IgD-negative memory B cell (primary cell): ENCODE measurements around the gene DNASE1L3. TPM values are rescaled to one million over a fixed set of nuclear protein-coding genes. Genes with fewer than 3 reads are reported as not detected.
"Not testable (repeated sequence)": the region's sequence is repeated elsewhere in the genome, so short reads cannot be mapped to it uniquely, and the experiment has no call there.

ENCODE experiments used
- H3K27ac Mint-ChIP-seq, 3 donors: one replicate each; pipeline ENCODE4 v1.8.0; 2020 to 2022; ENCODE audit warnings: mild to moderate bottlenecking in 3 of 3, mixed read lengths in 3 of 3, moderate library complexity in 1 of 3
- H3K27me3 Mint-ChIP-seq: one replicate; pipeline ENCODE4 v1.8.0; 2021; ENCODE audit warnings: mixed read lengths
- H3K36me3 Mint-ChIP-seq: one replicate; pipeline ENCODE4 v1.8.0; 2020; ENCODE audit warnings: mild to moderate bottlenecking, mixed read lengths
- H3K4me1 Mint-ChIP-seq, 3 donors: one replicate each; pipeline ENCODE4 v1.8.0; 2020 to 2022; ENCODE audit warnings: mixed read lengths in 3 of 3, mild to moderate bottlenecking in 1 of 3
- H3K4me3 Mint-ChIP-seq, 4 donors: one replicate each; pipeline ENCODE4 v1.8.0; 2020 to 2022; ENCODE audit warnings: mild to moderate bottlenecking in 4 of 4, mixed read lengths in 4 of 4, moderate library complexity in 3 of 4
- H3K9me3 Mint-ChIP-seq, 3 donors: one replicate each; pipeline ENCODE4 v1.8.0; 2020 to 2021; ENCODE audit warnings: mixed read lengths in 3 of 3, mild to moderate bottlenecking in 1 of 3
- polyA plus RNA-seq: library from polyadenylated mRNA; unstranded; fragments of 300-500 nt; fragmentation: Illumina TruSeq; gene quantifications from one replicate; pipeline ENCODE4 v1.2.3, GENCODE V29; 2021

The DNASE1L3 gene, protein sequence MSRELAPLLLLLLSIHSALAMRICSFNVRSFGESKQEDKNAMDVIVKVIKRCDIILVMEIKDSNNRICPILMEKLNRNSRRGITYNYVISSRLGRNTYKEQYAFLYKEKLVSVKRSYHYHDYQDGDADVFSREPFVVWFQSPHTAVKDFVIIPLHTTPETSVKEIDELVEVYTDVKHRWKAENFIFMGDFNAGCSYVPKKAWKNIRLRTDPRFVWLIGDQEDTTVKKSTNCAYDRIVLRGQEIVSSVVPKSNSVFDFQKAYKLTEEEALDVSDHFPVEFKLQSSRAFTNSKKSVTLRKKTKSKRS
- 1.7 TPM for polyA plus RNA-seq

DNA sequence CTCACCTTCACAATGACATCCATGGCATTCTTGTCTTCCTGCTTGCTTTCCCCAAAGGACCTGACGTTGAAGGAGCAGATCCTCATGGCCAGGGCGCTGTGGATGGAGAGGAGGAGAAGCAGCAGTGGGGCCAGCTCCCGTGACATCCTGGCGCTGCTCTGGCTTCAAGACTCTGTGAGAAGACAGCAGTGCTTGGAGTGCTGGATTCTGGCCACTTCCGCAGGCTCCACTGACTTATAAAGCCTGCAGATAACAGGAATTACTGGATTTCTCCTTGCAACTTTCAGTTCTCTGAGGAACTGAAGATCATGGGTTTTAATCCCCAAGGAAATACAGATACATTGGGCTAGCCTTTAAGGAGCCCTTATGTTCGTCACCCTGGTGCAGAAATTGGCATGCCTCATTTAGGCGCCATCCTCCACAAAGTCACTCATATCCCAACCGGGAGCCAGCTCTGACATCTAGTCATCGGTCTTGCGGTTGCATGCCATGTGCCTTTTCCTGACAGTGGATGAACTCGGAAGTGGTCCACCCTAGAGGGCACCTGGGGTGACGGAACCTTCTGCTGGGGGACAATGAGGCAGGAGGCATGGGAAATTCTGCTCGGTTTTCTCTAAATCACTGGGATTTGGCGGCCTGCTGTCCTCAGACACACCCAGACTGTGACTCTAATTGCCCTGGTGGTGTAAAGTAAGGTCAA is at the start of gene DNASE1L3:
DNASE1L3 (minus strand) TSS at position 212 of the 700 bp plus-strand sequence; CDS start at position 146, 66 bp downstream.
- Mint-ChIP-seq H3K9me3 (no peaks in the 10 kb centered on the region), H3K4me1 (peaks cover 8 to 29% (median 26%) of the 10 kb centered on the region in 3 donors), H3K27ac (no peak within 1 kb of the TSS), H3K36me3 (no peaks in the 10 kb centered on the region), H3K27me3 (no peaks in the 10 kb centered on the region), H3K4me3 (no peak within 1 kb of the TSS)

DNA sequence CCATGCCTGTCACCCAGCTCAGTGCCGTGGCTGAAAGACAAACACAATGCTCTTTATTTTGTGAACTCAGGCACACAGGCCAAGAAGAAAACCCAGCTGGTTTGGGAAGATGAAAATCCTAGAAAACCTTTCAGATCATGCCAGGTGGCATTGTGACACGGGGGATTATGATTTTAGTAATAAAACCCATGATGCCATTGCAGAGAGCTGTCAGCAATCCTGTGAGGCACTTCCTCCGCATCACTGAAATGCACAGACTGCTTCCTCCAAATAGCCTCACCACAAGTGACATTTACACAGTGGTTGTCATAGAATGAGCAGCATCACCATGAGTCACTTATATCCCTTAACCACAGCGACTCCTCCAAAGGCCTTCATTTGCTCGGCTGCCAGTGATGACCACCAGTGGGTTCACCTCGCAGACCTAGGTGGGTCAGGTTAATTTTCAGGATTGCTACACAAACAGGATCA is 49.5 kb upstream of the DNASE1L3 start:
- Mint-ChIP-seq H3K9me3 (no peaks in the 10 kb centered on the region), H3K4me3 (no peak overlapping the region), H3K36me3 (peaks cover 6% of the 10 kb centered on the region), H3K27me3 (no peaks in the 10 kb centered on the region), H3K27ac (no peak overlapping the region), H3K4me1 (peaks cover 0 to 6% (median 4%) of the 10 kb centered on the region in 3 donors)

DNA sequence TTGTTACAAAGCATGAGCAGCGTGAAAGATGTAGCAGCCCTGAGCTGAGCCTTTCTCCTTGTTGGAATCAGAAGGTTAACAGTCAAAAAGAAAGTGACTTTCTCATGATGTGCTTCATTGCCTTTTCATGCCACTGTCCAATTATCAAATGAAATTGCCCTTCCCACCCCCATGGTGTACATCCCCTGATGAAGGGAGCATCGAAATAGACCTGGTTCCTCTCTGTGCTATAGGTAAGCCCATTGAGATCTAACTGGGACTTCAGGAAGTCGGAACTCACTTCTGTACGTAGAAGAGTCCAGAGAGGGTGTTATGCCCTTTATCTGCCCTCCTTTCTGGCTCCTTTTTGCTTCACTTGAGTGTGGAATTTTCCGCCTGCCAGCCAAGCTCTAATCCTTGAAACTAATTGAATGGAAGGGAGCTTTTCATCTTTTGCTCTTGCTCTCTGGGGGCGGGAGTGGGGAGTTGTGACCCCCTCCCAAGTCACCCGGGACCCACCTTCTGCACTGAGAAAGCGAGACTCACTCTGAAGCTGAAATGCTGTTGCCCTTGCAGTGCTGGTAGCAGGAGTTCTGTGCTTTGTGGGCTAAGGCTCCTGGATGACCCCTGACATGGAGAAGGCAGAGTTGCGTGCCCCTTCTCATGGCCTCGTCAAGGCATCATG is 47.8 kb upstream of the DNASE1L3 start:
- Mint-ChIP-seq H3K27me3 (no peaks in the 10 kb centered on the region), H3K9me3 (no peaks in the 10 kb centered on the region), H3K4me1 (peaks cover 0 to 8% (median 6%) of the 10 kb centered on the region in 3 donors), H3K36me3 (peaks cover 6% of the 10 kb centered on the region), H3K27ac (peak overlapping the region in 1 of 3 donors; percentile 74), H3K4me3 (no peak overlapping the region)

DNA sequence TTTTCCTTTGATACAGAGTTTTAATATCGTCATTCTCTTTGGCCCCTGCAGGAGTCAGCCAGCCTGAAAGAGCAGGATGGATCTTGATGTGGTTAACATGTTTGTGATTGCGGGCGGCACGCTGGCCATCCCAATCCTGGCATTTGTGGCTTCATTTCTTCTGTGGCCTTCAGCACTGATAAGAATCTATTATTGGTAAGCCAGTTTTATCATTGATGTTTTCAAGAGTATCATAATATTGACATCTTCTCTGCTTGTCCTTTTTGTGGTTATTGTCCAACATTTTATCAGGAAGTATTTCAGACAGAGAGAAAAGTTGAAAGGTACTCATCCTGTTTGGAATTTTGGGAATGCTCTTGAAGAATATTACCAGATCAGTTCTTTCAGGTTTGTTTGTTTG is 45.7 kb upstream of the DNASE1L3 start:
- Mint-ChIP-seq H3K36me3 (peaks cover 3% of the 10 kb centered on the region), H3K27ac (no peak overlapping the region), H3K27me3 (no peaks in the 10 kb centered on the region), H3K4me3 (no peak overlapping the region), H3K4me1 (peaks cover 0 to 8% (median 6%) of the 10 kb centered on the region in 3 donors), H3K9me3 (no peaks in the 10 kb centered on the region)

DNA sequence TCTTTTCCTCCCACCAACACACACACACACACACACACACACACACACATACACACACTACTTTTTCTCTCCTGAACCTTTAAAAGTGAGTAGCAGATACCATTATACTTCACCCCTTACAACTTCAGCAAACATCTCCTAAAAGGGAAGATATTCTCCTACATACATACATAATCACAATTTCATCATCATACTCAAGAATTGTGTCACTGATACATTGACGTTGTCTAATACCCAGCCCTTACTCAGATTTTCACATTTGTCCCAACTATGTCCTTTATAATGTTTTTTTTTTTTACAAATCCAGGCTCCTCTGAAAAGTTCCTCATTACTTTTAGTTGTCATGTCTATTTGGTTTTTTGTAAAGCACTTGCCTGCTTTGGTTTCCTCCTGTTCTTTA is 45.3 kb upstream of the DNASE1L3 start:
- no peaks in the 10 kb centered on the region for H3K9me3 Mint-ChIP-seq
- no peak overlapping the region for H3K4me3 Mint-ChIP-seq
- no peak overlapping the region for H3K27ac Mint-ChIP-seq
- H3K4me1 Mint-ChIP-seq = peaks cover 0 to 8% (median 6%) of the 10 kb centered on the region in 3 donors
- no peaks in the 10 kb centered on the region for H3K27me3 Mint-ChIP-seq
- peaks cover 3% of the 10 kb centered on the region for H3K36me3 Mint-ChIP-seq

DNA sequence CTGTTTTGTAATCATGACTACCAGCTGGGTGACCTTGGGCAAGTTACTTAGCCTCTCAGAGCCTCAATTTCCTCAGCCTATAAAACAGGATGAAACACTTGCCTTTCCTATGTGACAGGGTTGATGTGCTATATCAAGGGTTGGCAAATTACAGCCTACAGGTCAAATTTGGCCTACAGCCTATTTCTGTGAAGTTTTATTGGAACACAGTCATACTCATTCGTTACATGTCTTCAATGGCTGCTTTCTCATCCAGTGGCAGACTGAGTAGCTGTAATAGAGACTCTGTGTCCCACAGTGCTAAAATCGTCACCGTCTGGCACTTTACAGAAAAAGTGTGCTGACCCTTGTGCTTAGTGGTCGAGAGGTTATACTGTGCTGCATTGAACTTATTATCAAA is 43.4 kb upstream of the DNASE1L3 start:
- Mint-ChIP-seq H3K9me3 (no peaks in the 10 kb centered on the region), H3K4me3 (no peak overlapping the region), H3K4me1 (peaks cover 6 to 19% (median 10%) of the 10 kb centered on the region in 3 donors), H3K27me3 (no peaks in the 10 kb centered on the region), H3K27ac (peak overlapping the region in 1 of 3 donors; percentile 61), H3K36me3 (peaks cover 3% of the 10 kb centered on the region)

DNA sequence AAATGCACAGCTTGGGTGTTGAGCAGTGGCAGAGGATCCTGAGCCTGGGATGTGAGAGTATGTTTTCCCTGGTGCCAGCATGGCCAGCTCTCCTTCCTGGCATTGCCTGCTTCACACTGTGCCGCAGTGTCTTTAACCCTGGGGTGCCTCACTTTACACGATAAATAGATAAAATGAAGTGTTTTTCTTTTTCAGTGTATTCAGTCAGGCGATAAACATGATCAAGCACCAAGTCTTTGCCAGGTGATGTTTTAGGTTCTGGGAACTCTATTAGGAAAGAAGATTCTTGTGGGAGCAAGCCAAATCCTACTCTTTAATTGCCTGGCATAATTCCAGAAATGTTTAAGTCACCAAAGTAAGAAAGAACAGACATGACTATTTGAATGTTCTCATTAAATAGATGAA is 40.9 kb upstream of the DNASE1L3 start:
- H3K27ac Mint-ChIP-seq = no peak overlapping the region
- H3K9me3 Mint-ChIP-seq = no peaks in the 10 kb centered on the region

DNA sequence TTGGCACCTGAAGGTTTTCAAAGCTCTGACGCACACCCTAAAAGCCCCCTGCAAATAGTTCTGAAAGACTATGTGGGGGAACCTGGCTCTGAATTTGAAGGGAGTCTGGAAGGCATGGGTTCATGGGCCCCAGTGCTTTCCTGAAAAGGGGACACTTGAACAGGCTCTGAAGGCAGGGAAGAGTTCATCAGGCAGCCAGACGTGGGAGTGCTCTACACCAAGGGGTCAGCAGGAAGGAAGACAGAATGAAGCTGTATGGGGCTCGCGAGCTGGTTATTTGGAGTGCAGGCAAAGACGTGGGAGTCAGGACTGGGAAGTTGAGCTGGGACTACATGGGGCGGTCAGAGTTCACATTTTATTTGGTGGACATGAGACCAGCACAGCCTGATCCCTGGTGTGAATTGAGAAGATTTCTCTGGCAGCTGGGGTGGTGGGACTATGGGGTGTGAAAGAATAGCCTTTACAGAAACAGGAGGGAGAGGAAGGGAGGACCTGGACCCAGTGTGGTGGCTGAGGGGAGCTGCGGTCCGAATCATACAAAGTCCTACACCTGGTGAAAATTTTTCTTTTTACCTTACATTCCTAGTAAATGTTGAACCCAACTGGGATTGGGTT is 39.4 kb upstream of the DNASE1L3 start:
- Mint-ChIP-seq H3K27ac (no peak overlapping the region), H3K4me1 (peaks cover 10 to 25% (median 20%) of the 10 kb centered on the region in 3 donors), H3K36me3 (no peaks in the 10 kb centered on the region)

More for the DNA sequence above, 40.9 kb upstream of the DNASE1L3 start:
- peaks cover 3% of the 10 kb centered on the region for H3K36me3 Mint-ChIP-seq
- H3K4me1 Mint-ChIP-seq = peaks cover 9 to 25% (median 12%) of the 10 kb centered on the region in 3 donors
- H3K27me3 Mint-ChIP-seq = no peaks in the 10 kb centered on the region
- peak overlapping the region in 1 of 4 donors; percentile 15 for H3K4me3 Mint-ChIP-seq

DNA sequence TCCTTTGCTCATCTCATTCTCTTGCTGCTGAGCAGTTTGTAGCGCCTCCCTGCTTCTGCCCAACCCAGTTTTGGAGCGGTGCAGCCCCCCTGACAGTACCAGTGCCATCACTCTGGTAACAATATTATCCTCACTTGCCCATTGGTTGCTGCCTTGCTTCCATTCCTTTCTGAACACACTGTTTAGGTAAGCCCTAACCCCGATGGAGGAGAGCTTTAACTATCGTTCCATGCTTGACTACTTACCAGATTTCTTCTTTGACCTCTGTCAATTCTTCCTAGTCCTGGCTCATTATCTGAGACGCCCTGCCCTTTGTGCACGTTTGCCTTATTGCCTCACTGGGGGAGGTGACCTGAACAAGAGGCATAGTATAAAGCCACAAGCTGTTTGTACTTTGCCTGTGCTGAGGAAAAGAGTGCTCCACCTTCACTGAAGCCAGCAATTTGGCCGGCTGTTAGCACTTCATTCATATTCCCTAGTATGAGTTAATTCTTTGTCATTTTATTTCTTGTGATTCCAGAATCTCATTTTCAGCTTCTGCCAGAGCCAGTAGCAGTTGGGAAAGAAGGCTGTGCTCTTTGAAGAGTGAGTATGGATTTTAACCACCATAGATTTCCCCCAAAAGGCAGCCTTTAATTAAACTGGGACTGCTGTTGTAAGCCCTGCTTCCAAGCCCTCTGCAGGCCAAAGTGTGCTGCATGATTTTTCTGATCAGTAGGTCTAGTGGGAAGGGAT is 38.8 kb upstream of the DNASE1L3 start:
- peak overlapping the region in 1 of 3 donors; percentile 53 for H3K27ac Mint-ChIP-seq
- H3K9me3 Mint-ChIP-seq = no peaks in the 10 kb centered on the region
- H3K27me3 Mint-ChIP-seq = no peaks in the 10 kb centered on the region
- no peaks in the 10 kb centered on the region for H3K36me3 Mint-ChIP-seq
- H3K4me1 Mint-ChIP-seq = peaks cover 10 to 25% (median 20%) of the 10 kb centered on the region in 3 donors
- peak overlapping the region in 3 of 4 donors; percentile 64 to 87 (median 77) for H3K4me3 Mint-ChIP-seq

More for the DNA sequence above, 39.4 kb upstream of the DNASE1L3 start:
- Mint-ChIP-seq H3K4me3 (peak overlapping the region in 1 of 4 donors; percentile 61), H3K27me3 (no peaks in the 10 kb centered on the region), H3K9me3 (no peaks in the 10 kb centered on the region)

DNA sequence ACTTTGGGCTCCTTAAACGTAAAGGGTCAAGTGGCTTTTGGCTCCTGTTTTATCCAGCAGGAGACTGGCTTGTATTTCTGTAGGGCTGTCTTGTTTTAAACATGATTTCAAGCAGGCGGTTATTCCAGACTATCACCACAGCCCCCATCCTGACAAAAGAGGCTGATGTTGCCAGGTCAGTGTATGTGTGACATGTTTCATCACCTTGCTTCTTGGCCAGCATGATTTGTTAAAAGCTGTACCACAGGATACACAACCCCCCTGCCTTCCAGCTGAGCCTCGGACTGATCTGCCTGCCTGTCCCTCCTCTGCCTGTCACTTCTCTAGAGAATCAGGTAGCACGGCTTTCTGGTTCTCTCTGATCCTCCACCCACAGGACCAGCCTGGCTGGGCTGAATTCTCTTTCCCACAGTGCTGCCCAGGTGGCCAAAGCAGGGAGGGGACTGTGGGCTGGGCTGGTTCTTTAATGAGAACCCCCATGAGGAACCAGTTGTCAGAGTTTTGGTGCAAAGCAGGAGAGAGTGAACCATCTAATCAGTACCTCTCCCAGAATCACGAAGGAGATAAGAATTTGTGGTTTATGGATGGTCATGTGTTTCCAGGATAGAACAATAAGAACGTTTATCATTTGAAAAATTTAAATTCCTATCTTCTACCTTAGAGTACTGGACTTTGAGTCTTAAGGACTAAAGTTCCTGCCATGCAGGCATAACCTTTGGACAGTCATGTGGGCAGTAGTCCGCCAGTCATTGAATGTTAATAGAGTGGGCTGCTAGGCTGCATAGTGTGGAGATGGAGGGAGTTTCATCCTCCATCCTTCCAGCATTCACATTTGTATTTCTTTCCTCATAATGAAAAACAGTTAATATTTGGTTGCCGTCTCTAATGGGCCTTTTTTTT is 35.6 kb upstream of the DNASE1L3 start:
- no peaks in the 10 kb centered on the region for H3K9me3 Mint-ChIP-seq
- peak overlapping the region in 2 of 3 donors; percentile 36 to 65 for H3K27ac Mint-ChIP-seq

DNA sequence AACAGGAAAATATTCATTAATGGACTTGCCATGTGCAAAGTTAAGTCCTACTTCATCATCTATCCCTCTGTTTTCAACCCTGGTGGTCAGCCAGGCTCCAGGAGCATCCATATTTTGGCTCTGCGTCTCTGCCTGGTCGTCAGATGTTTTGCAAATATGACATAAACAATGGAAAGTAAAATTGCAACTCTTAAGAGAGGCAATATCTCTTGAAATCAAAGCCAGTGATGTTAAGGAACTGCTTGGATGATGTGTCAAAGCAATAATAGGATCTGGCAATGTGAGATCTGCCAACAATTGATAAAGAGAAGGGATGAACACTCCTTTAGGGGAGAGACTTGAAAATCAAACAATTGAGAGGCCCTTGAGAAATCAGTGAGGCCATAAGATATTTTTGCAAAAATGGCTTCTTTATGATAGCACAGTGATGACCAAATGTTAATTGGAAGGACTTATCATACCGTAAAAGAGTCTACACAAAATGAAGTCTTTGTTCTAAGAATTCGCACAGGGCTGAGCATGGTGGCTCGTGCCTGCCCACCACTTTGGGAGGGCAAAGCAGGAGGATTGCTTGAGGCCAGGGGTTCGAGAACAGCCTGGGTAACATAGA is 33.3 kb upstream of the DNASE1L3 start:
- peaks cover 15 to 39% (median 33%) of the 10 kb centered on the region in 3 donors for H3K4me1 Mint-ChIP-seq
- no peaks in the 10 kb centered on the region for H3K9me3 Mint-ChIP-seq
- no peak overlapping the region for H3K4me3 Mint-ChIP-seq
- H3K27me3 Mint-ChIP-seq = no peaks in the 10 kb centered on the region
- H3K27ac Mint-ChIP-seq = no peak overlapping the region
- H3K36me3 Mint-ChIP-seq = peaks cover 4% of the 10 kb centered on the region

More for the DNA sequence above, 35.6 kb upstream of the DNASE1L3 start:
- H3K4me1 Mint-ChIP-seq = peaks cover 26 to 35% (median 28%) of the 10 kb centered on the region in 3 donors
- no peaks in the 10 kb centered on the region for H3K27me3 Mint-ChIP-seq
- peak overlapping the region in 1 of 4 donors; percentile 14 for H3K4me3 Mint-ChIP-seq
- H3K36me3 Mint-ChIP-seq = peaks cover 4% of the 10 kb centered on the region

DNA sequence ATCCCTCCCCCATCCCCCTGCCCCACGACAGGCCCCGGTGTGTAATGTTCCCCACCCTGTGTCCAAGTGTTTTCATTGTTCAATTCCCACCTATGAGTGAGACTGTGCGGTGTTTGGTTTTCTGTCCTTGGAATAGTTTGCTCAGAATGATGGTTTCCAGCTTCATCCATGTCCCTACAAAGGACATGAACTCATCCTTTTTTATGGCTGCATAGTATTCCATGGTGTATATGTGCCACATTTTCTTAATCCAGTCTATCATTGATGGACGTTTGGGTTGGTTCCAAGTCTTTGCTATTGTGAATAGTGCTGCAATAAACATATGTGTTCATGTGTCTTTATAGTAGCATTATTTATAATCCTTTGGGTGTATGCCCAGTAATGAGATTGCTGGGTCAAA is 32.1 kb upstream of the DNASE1L3 start:
- H3K9me3 Mint-ChIP-seq, H3K36me3 Mint-ChIP-seq, H3K27me3 Mint-ChIP-seq: not testable (repeated sequence)
- Mint-ChIP-seq H3K4me1 (peaks cover 17 to 39% (median 36%) of the 10 kb centered on the region in 3 donors), H3K4me3 (peak overlapping the region in 1 of 4 donors; percentile 56), H3K27ac (peak overlapping the region in 1 of 3 donors; percentile 30)

DNA sequence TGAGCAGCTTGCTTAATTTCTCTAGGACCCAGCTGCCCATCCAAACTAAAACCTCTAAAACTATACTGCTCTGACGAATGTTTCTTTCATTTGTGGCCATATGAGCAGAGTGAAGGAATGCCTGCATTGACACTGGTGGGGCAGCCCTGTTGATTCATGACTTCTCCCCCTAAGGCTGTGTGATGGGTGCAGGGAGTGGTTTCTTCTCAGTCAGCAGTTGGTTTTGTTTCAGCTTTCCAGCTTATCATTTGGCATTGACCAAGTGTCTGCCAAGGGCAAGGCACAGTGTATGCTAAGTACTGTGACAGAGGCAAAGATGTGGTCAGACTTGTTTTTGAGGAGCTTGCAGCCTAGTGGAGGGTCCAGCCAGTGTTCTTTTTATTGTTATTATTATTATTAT is 31.6 kb upstream of the DNASE1L3 start:
- Mint-ChIP-seq H3K27ac (peak overlapping the region in 1 of 3 donors; percentile 73), H3K36me3 (peaks cover 4% of the 10 kb centered on the region), H3K9me3 (no peaks in the 10 kb centered on the region), H3K4me3 (no peak overlapping the region), H3K4me1 (peaks cover 17 to 38% (median 36%) of the 10 kb centered on the region in 3 donors), H3K27me3 (no peaks in the 10 kb centered on the region)
